ENCODE measurements around the gene GSE1. TPM values are rescaled to one million over a fixed set of nuclear protein-coding genes. Genes with fewer than 3 reads are reported as not detected.

GSE1 gene
- total and polyA plus RNA-seq, 9 of the 15 experiments (the other 6 are each of a cell fraction or from before 2014, with no cell fraction given) = 12.2 to 244 (median 57.9) TPM

- TF ChIP-seq ZNF592 (IDR thresholded peaks at IDR 0.05) (no peak), ZNF133 (CRISPR knock-in tag; IDR thresholded peaks at IDR 0.05) (no peak), CAMTA2 (CRISPR knock-in tag; conservative IDR thresholded peaks at IDR 0.05) (no peak), TSHZ1 (CRISPR knock-in tag; IDR thresholded peaks at IDR 0.05) (no peak), ZFPM2 (CRISPR knock-in tag; IDR thresholded peaks at IDR 0.05) (no peak), STAT6 (CRISPR knock-in tag; IDR thresholded peaks at IDR 0.05) (no peak), EP300 (IDR thresholded peaks at IDR 0.05; ENCODE audit: low read length) (peak; percentile 95), NFYB (IDR thresholded peaks at IDR 0.05; ENCODE audit: extremely low read depth, insufficient read length) (no peak), RBM25 (IDR thresholded peaks at IDR 0.05; ENCODE audit: low read depth, low read length, severe bottlenecking) (peak; percentile 95), SETDB1 (IDR thresholded peaks at IDR 0.05; ENCODE audit: low read length) (no peak), ZKSCAN3 (CRISPR knock-in tag; IDR thresholded peaks at IDR 0.05) (0 out of 2 replicates have a peak, but pooled peaks have one; percentile 44), ZZZ3 (IDR thresholded peaks at IDR 0.05) (no peak), NFE2 (IDR thresholded peaks at IDR 0.05; ENCODE audit: low read depth) (peak; percentile 33; the same call in 1 of the 2 replicates), ELF2 (CRISPR knock-in tag; IDR thresholded peaks at IDR 0.05) (no peak), TARDBP (IDR thresholded peaks at IDR 0.05) (no peak)
- TF ChIP-seq, protein P1, sequence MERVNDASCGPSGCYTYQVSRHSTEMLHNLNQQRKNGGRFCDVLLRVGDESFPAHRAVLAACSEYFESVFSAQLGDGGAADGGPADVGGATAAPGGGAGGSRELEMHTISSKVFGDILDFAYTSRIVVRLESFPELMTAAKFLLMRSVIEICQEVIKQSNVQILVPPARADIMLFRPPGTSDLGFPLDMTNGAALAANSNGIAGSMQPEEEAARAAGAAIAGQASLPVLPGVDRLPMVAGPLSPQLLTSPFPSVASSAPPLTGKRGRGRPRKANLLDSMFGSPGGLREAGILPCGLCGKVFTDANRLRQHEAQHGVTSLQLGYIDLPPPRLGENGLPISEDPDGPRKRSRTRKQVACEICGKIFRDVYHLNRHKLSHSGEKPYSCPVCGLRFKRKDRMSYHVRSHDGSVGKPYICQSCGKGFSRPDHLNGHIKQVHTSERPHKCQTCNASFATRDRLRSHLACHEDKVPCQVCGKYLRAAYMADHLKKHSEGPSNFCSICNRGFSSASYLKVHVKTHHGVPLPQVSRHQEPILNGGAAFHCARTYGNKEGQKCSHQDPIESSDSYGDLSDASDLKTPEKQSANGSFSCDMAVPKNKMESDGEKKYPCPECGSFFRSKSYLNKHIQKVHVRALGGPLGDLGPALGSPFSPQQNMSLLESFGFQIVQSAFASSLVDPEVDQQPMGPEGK (CRISPR knock-in tag; IDR thresholded peaks at IDR 0.05; ENCODE audit: borderline replicate concordance) = no peak
Observed at GRCh38 chr16:85570735-85571562, 42.2 kb upstream of the GSE1 start (continued).
